DOHH2 (cell line): Measurements from ENCODE around the gene ITPR3.

Experiments used
- EZH2phosphoT487 ChIP-seq: fragments of 200-600 bp; sonication (generic); IDR thresholded peaks from 2 replicates; pipeline ENCODE4 v1.6.1; 2017; ENCODE audit warnings: borderline replicate concordance, mild to moderate bottlenecking, antibody characterized with exemption, low read length, moderate library complexity, mixed read lengths
- TF ChIP-seq, protein P1 (sequence below): fragments of 200-600 bp; sonication (generic); IDR thresholded peaks from one replicate; pipeline ENCODE4 v1.5.1; 2014; ENCODE audit warnings: antibody characterized with exemption, mild to moderate bottlenecking, low read depth, low read length; ENCODE audit not compliant: poor library complexity, severe bottlenecking

DNA sequence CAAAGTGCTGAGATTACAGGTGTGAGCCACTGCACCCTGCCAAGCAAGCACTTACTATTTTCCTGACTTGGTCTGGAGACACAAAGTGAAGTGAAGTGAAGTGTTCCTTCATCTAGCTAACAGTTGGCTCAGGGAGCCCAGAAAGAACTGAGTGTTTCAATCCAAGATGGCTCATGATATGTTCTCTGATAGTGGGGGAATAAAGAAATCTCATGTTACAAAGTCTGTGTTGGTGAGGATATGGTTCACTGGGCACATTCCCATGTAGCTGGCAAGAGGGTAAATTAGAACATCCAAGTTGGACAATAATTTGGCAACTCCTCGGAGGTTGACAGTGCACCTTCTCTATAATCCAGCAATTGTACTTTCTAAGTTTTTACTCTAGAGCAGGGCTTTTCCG is 5.0 kb upstream of the ITPR3 start:
- TF ChIP-seq, protein P1, sequence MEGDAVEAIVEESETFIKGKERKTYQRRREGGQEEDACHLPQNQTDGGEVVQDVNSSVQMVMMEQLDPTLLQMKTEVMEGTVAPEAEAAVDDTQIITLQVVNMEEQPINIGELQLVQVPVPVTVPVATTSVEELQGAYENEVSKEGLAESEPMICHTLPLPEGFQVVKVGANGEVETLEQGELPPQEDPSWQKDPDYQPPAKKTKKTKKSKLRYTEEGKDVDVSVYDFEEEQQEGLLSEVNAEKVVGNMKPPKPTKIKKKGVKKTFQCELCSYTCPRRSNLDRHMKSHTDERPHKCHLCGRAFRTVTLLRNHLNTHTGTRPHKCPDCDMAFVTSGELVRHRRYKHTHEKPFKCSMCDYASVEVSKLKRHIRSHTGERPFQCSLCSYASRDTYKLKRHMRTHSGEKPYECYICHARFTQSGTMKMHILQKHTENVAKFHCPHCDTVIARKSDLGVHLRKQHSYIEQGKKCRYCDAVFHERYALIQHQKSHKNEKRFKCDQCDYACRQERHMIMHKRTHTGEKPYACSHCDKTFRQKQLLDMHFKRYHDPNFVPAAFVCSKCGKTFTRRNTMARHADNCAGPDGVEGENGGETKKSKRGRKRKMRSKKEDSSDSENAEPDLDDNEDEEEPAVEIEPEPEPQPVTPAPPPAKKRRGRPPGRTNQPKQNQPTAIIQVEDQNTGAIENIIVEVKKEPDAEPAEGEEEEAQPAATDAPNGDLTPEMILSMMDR: no peak
- TF ChIP-seq EZH2phosphoT487: no peak
